Loucy (cell line): ENCODE measurements around the gene SLC26A9.
A peak's percentile ranks its signal among the peaks of the same experiment; 100 is the strongest.

Experiments used
- H2AFZ ChIP-seq: fragments of 200-600 bp; sonication (generic); 2 replicates; pipeline ENCODE4 v1.6.0; 2016; ENCODE audit warnings: antibody characterized with exemption, mild to moderate bottlenecking, low read length, moderate library complexity
- H3F3A ChIP-seq: fragments of 200-600 bp; 2 replicates; pipeline ENCODE4 v1.6.0; 2016; ENCODE audit warnings: antibody characterized with exemption, low read depth, mild to moderate bottlenecking
- H3K27me3 ChIP-seq: fragments of 200-600 bp; sonication (generic); 2 replicates; pipeline ENCODE4 v1.6.1; 2014; ENCODE audit warnings: low read length, mild to moderate bottlenecking; ENCODE audit not compliant: insufficient read depth, poor library complexity, severe bottlenecking
- H3K36me3 ChIP-seq: fragments of 200-600 bp; sonication (generic); 2 replicates; pipeline ENCODE4 v1.6.1; 2016; ENCODE audit warnings: low read length; ENCODE audit not compliant: insufficient read depth
- H3K4me1 ChIP-seq: fragments of 200-600 bp; sonication (generic); 2 replicates; pipeline ENCODE4 v1.5.1; 2014; ENCODE audit warnings: low read length, mild to moderate bottlenecking; ENCODE audit not compliant: insufficient read depth, poor library complexity, severe bottlenecking
- H3K4me2 ChIP-seq: fragments of 200-600 bp; sonication (generic); 2 replicates; pipeline ENCODE4 v1.6.0; 2014; ENCODE audit warnings: antibody characterized with exemption, low read length, low read depth, mild to moderate bottlenecking; ENCODE audit not compliant: poor library complexity, severe bottlenecking
- H3K4me3 ChIP-seq: fragments of 200-600 bp; sonication (generic); 2 replicates; pipeline ENCODE4 v1.5.1; 2014; ENCODE audit warnings: low read length, mild to moderate bottlenecking, mixed read lengths; ENCODE audit not compliant: poor library complexity, severe bottlenecking
- H3K79me2 ChIP-seq: fragments of 200-600 bp; sonication (generic); 2 replicates; pipeline ENCODE4 v1.6.1; 2014; ENCODE audit warnings: low read length; ENCODE audit not compliant: insufficient read depth
- H3K9ac ChIP-seq: fragments of 200-600 bp; sonication (generic); 2 replicates; pipeline ENCODE4 v1.6.0; 2014; ENCODE audit warnings: mild to moderate bottlenecking, low read depth, low read length, moderate library complexity; ENCODE audit not compliant: poor library complexity, severe bottlenecking
- H3K9me2 ChIP-seq: fragments of 200-600 bp; sonication (generic); replicated peaks from 2 replicates; pipeline ENCODE4 v1.6.1; 2016; ENCODE audit warnings: low read depth, low read length, mixed read lengths
- H3K9me3 ChIP-seq: fragments of 200-600 bp; sonication (generic); 2 replicates; pipeline ENCODE4 v1.6.1; 2014; ENCODE audit warnings: mild to moderate bottlenecking, antibody characterized with exemption, low read length, low read depth; ENCODE audit not compliant: insufficient read depth
- H4K20me1 ChIP-seq: fragments of 200-600 bp; sonication (generic); 2 replicates; pipeline ENCODE4 v1.6.0; 2014; ENCODE audit warnings: antibody characterized with exemption, low read length, mild to moderate bottlenecking; ENCODE audit not compliant: insufficient read depth, poor library complexity, severe bottlenecking
- CTCF ChIP-seq: fragments of 200-600 bp; sonication (generic); conservative IDR thresholded peaks from 2 replicates; pipeline ENCODE4 v1.5.1; 2014; ENCODE audit warnings: mild to moderate bottlenecking, antibody characterized with exemption, low read length
- EZH2phosphoT487 ChIP-seq: fragments of 200-600 bp; IDR thresholded peaks from 2 replicates; pipeline ENCODE4 v1.6.1; 2018; ENCODE audit warnings: antibody characterized with exemption, mild to moderate bottlenecking, moderate library complexity, borderline replicate concordance

Gene SLC26A9

GRCh38 chr1:205915354-205915990 is 27.8 kb downstream of the SLC26A9 start:
- Histone ChIP-seq H3F3A (no peaks in the 10 kb centered on the region), H3K36me3 (no peaks in the 10 kb centered on the region), H2AFZ (no peak overlapping the region), H3K9me2 (no peaks in the 10 kb centered on the region), H3K27me3 (no peaks in the 10 kb centered on the region), H3K4me1 (peaks cover 11% of the 10 kb centered on the region), H3K4me2 (peak overlapping the region; percentile 33), H3K79me2 (no peaks in the 10 kb centered on the region), H3K9me3 (no peaks in the 10 kb centered on the region), H3K9ac (no peak overlapping the region), H4K20me1 (no peaks in the 10 kb centered on the region), H3K4me3 (no peak overlapping the region)
- no peak for TF ChIP-seq EZH2phosphoT487
- no peak for TF ChIP-seq CTCF

DNA sequence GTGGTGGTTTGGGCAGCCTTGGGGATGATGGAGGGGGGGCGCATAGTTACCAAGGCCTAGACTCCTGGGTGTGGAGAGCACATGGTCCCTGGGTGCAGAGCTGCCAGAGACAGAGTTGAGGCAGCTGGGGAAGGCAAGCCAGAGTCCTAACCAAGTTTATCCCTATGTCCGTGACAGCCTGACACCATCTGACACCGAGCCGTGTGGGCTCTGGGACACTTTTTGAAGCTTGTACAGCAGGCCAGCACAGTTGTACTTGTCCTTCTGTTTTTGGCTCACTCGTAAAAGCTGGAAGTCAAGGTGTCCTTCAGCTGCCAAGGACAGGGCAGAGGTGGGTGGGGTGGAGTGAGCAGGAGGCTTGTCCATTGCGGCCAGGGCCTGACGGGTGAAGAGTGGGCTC is 28.5 kb downstream of the SLC26A9 start:
- no peaks in the 10 kb centered on the region for H3K79me2 ChIP-seq
- H3K9me3 ChIP-seq = no peaks in the 10 kb centered on the region
- H3F3A ChIP-seq = no peaks in the 10 kb centered on the region
- TF ChIP-seq CTCF = no peak
- TF ChIP-seq EZH2phosphoT487 = no peak
- H3K4me1 ChIP-seq = peaks cover 11% of the 10 kb centered on the region
- H3K9ac ChIP-seq = no peak overlapping the region
- H3K36me3 ChIP-seq = no peaks in the 10 kb centered on the region
- H3K27me3 ChIP-seq = no peaks in the 10 kb centered on the region
- no peak overlapping the region for H3K4me3 ChIP-seq
- no peaks in the 10 kb centered on the region for H4K20me1 ChIP-seq
- H3K4me2 ChIP-seq = peak overlapping the region; percentile 33
- H2AFZ ChIP-seq = no peak overlapping the region
- no peaks in the 10 kb centered on the region for H3K9me2 ChIP-seq

DNA sequence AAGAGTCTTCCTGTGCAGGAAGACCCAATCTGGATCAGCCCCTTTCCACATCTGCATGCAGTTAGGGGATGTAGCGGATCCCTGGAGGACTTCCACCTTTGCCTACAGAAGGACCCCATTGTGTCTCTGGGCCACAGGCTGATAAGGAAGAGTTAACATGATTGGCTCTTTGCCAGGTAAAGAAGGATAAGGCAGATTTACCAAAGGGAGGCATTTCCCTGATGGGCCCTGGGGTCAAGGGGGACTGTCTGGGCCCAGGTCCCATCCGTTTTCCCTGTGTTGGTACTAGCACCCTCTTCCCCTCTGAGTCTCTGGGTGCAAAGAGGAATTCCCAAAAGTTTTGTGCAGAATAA is 29.1 kb downstream of the SLC26A9 start:
- H3K4me1 ChIP-seq = peaks cover 11% of the 10 kb centered on the region
- H4K20me1 ChIP-seq = no peaks in the 10 kb centered on the region
- H3F3A ChIP-seq = no peaks in the 10 kb centered on the region
- H3K79me2 ChIP-seq = no peaks in the 10 kb centered on the region
- no peak overlapping the region for H3K4me3 ChIP-seq
- H3K9ac ChIP-seq = no peak overlapping the region
- no peaks in the 10 kb centered on the region for H3K27me3 ChIP-seq
- TF ChIP-seq CTCF (no peak), EZH2phosphoT487 (no peak)
- H2AFZ ChIP-seq = no peak overlapping the region
- no peaks in the 10 kb centered on the region for H3K36me3 ChIP-seq
- no peaks in the 10 kb centered on the region for H3K9me2 ChIP-seq
- H3K4me2 ChIP-seq = no peak overlapping the region
- H3K9me3 ChIP-seq = no peaks in the 10 kb centered on the region
